GM12878 (cell line): ENCODE measurements around the gene STEAP2. TPM values are rescaled to one million over a fixed set of nuclear protein-coding genes. Genes with fewer than 3 reads are reported as not detected.

ENCODE experiments used
- ASH2L ChIP-seq: fragments of 300-600, 200-600 bp; sonication (generic); IDR thresholded peaks from 2 replicates; pipeline ENCODE4 v1.6.1; 2017; ENCODE audit warnings: low read depth, mild to moderate bottlenecking, borderline replicate concordance
- ATF7 ChIP-seq: fragments of 450-650 bp; IDR thresholded peaks from 2 replicates; pipeline ENCODE4 v1.6.1; 2016; ENCODE audit warnings: low read depth, mild to moderate bottlenecking
- BMI1 ChIP-seq: fragments of 450-650 bp; IDR thresholded peaks from 2 replicates; pipeline ENCODE4 v1.6.1; 2016; ENCODE audit warnings: mild to moderate bottlenecking, moderate library complexity, borderline replicate concordance
- CEBPB ChIP-seq, 2 experiments: fragments of 150-350 bp in 1 of 2; IDR thresholded peaks; 2 replicates each; pipeline ENCODE4 v1.6.1; 2012 to 2014; ENCODE audit warnings: low read depth in 2 of 2, low read length in 2 of 2, borderline replicate concordance in 1 of 2, inconsistent platforms in 1 of 2
- STAT3 ChIP-seq: IDR thresholded peaks from 2 replicates; pipeline ENCODE4 v1.6.1; 2011; ENCODE audit warnings: low read depth, low read length, improper control_type of control experiment
- SUZ12 ChIP-seq: fragments of 200-600 bp; sonication (generic); IDR thresholded peaks from one replicate; pipeline ENCODE4 v1.6.1; 2018; ENCODE audit warnings: antibody characterized with exemption, mild to moderate bottlenecking; ENCODE audit not compliant: unreplicated experiment
- ZNF217 ChIP-seq: fragments of 450-650 bp; IDR thresholded peaks from 2 replicates; pipeline ENCODE4 v1.6.1; 2017; ENCODE audit warnings: antibody characterized with exemption, mild to moderate bottlenecking
- polyA plus RNA-seq, 11 experiments: library from polyadenylated mRNA; depleted of rRNA in 4 of 11; unstranded in 6 of 11; stranded (reverse) in 5 of 11; fragments of >200 nt; fragmentation: Nextera tagmentation in 4 of 11; fragmentation: Illumina TruSeq in 1 of 11; extraction: Ambion mirVana in 4 of 11; extraction: Trizol in 1 of 11; gene quantifications; 1 replicate in 1 of 11; 2 replicates in 10 of 11; pipeline versions ENCODE4 v1.2.1 to v1.2.3, GENCODE V29; 2011 to 2016; ENCODE audit warnings: inconsistent platforms in 2 of 11, missing spikeins in 2 of 11, low read depth in 1 of 11
- total RNA-seq, 4 experiments: library from RNA; depleted of rRNA in 3 of 4; stranded (reverse); fragments of >200 nt in 3 of 4; fragmentation: Illumina TruSeq in 1 of 4; extraction: Trizol in 1 of 4; gene quantifications; 2 replicates each; pipeline versions ENCODE4 v1.2.1 to v1.2.3, GENCODE V29; 2013 to 2021
- TF ChIP-seq, protein P1 (sequence below): fragments of 150-350 bp; IDR thresholded peaks from 2 replicates; pipeline ENCODE4 v1.6.1; 2016; ENCODE audit warnings: low read depth, low read length
- TF ChIP-seq, protein P2 (sequence below): IDR thresholded peaks from 2 replicates; pipeline ENCODE4 v1.6.1; 2011; ENCODE audit warnings: mild to moderate bottlenecking, low read depth, low read length, moderate library complexity; ENCODE audit not compliant: insufficient replicate concordance
- TF ChIP-seq, protein P3 (sequence below): fragments of 450-650 bp; IDR thresholded peaks from 2 replicates; pipeline ENCODE4 v1.6.1; 2014; ENCODE audit warnings: mild to moderate bottlenecking
- TF ChIP-seq, protein P4 (sequence below): IDR thresholded peaks from 2 replicates; pipeline ENCODE4 v1.6.1; 2012; ENCODE audit warnings: improper control_type of control experiment, low read depth, low read length; ENCODE audit not compliant: insufficient replicate concordance

STEAP2 gene
- total and polyA plus RNA-seq, 10 of the 15 experiments (the other 5 are each of a cell fraction or from before 2014, with no cell fraction given): 0.64 to 17.6 (median 1.8) TPM

DNA sequence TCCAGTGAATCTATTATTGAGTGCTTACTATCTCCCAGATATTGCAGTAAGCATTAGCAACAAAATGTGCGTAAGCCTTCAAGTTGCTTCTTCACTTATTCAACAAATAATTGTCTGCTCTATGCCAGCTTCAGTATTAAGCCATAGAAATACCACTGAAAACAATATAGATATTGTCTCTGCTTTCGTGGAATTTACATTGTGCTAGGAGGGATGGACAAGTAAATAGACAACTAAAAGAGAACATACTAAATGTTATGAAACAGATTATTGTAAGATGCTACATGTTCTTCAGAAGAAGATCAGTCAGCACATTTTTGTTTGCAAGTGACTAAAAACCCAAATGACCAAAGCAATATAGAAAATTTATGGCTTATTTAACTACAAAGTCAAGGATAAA lies 60.7 kb downstream of the STEAP2 start (continued):
- TF ChIP-seq, protein P1, sequence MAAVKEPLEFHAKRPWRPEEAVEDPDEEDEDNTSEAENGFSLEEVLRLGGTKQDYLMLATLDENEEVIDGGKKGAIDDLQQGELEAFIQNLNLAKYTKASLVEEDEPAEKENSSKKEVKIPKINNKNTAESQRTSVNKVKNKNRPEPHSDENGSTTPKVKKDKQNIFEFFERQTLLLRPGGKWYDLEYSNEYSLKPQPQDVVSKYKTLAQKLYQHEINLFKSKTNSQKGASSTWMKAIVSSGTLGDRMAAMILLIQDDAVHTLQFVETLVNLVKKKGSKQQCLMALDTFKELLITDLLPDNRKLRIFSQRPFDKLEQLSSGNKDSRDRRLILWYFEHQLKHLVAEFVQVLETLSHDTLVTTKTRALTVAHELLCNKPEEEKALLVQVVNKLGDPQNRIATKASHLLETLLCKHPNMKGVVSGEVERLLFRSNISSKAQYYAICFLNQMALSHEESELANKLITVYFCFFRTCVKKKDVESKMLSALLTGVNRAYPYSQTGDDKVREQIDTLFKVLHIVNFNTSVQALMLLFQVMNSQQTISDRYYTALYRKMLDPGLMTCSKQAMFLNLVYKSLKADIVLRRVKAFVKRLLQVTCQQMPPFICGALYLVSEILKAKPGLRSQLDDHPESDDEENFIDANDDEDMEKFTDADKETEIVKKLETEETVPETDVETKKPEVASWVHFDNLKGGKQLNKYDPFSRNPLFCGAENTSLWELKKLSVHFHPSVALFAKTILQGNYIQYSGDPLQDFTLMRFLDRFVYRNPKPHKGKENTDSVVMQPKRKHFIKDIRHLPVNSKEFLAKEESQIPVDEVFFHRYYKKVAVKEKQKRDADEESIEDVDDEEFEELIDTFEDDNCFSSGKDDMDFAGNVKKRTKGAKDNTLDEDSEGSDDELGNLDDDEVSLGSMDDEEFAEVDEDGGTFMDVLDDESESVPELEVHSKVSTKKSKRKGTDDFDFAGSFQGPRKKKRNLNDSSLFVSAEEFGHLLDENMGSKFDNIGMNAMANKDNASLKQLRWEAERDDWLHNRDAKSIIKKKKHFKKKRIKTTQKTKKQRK: no peak
- TF ChIP-seq ZNF217 (no peak), ATF7 (no peak), STAT3 (no peak), ASH2L (no peak), SUZ12 (no peak), BMI1 (no peak), CEBPB (IDR thresholded peaks at IDR 0.05; ENCODE audit: borderline replicate concordance in 1 of 2, low read depth in 2 of 2, low read length in 2 of 2) (no peak)
- TF ChIP-seq, protein P2, sequence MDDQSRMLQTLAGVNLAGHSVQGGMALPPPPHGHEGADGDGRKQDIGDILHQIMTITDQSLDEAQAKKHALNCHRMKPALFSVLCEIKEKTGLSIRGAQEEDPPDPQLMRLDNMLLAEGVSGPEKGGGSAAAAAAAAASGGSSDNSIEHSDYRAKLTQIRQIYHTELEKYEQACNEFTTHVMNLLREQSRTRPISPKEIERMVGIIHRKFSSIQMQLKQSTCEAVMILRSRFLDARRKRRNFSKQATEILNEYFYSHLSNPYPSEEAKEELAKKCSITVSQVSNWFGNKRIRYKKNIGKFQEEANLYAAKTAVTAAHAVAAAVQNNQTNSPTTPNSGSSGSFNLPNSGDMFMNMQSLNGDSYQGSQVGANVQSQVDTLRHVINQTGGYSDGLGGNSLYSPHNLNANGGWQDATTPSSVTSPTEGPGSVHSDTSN: no peak
- TF ChIP-seq, protein P3, sequence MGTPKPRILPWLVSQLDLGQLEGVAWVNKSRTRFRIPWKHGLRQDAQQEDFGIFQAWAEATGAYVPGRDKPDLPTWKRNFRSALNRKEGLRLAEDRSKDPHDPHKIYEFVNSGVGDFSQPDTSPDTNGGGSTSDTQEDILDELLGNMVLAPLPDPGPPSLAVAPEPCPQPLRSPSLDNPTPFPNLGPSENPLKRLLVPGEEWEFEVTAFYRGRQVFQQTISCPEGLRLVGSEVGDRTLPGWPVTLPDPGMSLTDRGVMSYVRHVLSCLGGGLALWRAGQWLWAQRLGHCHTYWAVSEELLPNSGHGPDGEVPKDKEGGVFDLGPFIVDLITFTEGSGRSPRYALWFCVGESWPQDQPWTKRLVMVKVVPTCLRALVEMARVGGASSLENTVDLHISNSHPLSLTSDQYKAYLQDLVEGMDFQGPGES: no peak
- TF ChIP-seq, protein P4, sequence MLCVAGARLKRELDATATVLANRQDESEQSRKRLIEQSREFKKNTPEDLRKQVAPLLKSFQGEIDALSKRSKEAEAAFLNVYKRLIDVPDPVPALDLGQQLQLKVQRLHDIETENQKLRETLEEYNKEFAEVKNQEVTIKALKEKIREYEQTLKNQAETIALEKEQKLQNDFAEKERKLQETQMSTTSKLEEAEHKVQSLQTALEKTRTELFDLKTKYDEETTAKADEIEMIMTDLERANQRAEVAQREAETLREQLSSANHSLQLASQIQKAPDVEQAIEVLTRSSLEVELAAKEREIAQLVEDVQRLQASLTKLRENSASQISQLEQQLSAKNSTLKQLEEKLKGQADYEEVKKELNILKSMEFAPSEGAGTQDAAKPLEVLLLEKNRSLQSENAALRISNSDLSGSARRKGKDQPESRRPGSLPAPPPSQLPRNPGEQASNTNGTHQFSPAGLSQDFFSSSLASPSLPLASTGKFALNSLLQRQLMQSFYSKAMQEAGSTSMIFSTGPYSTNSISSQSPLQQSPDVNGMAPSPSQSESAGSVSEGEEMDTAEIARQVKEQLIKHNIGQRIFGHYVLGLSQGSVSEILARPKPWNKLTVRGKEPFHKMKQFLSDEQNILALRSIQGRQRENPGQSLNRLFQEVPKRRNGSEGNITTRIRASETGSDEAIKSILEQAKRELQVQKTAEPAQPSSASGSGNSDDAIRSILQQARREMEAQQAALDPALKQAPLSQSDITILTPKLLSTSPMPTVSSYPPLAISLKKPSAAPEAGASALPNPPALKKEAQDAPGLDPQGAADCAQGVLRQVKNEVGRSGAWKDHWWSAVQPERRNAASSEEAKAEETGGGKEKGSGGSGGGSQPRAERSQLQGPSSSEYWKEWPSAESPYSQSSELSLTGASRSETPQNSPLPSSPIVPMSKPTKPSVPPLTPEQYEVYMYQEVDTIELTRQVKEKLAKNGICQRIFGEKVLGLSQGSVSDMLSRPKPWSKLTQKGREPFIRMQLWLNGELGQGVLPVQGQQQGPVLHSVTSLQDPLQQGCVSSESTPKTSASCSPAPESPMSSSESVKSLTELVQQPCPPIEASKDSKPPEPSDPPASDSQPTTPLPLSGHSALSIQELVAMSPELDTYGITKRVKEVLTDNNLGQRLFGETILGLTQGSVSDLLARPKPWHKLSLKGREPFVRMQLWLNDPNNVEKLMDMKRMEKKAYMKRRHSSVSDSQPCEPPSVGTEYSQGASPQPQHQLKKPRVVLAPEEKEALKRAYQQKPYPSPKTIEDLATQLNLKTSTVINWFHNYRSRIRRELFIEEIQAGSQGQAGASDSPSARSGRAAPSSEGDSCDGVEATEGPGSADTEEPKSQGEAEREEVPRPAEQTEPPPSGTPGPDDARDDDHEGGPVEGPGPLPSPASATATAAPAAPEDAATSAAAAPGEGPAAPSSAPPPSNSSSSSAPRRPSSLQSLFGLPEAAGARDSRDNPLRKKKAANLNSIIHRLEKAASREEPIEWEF: no peak
